ENCODE results near the gene APLNR. TPM values are rescaled to one million over a fixed set of nuclear protein-coding genes. Genes with fewer than 3 reads are reported as not detected.

The APLNR gene
- total and polyA plus RNA-seq, 2 of the 8 experiments (the other 6 are each of a cell fraction or from before 2014, with no cell fraction given) = 0.80 TPM; not detected in 1

DNA sequence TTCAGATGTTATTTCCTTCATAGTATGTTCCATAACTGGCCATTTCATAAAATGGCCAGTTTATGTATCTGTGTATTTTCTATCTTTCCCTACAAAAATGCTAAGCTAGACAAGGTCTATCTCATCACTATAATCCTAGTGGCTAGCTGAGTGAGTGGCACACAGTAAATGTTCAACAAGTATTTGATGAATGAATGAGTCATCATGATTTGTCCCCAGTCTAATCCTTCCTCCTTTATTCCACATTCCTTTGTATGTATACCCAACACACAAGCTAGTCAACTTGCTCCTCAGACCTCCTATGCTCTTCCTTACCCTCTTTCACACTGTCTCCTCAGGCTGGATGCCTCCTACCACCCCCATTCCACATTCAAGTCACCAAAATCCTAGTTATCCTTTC, 12.5 kb downstream of the APLNR start (continued):
- TF ChIP-seq SUZ12 (IDR thresholded peaks at IDR 0.05; ENCODE audit: low read length) (no peak), BACH1 (IDR thresholded peaks at IDR 0.05; ENCODE audit: low read length) (no peak), RBBP5 (IDR thresholded peaks at IDR 0.05; ENCODE audit: borderline replicate concordance, low read depth, low read length) (no peak)
- TF ChIP-seq, protein P1, sequence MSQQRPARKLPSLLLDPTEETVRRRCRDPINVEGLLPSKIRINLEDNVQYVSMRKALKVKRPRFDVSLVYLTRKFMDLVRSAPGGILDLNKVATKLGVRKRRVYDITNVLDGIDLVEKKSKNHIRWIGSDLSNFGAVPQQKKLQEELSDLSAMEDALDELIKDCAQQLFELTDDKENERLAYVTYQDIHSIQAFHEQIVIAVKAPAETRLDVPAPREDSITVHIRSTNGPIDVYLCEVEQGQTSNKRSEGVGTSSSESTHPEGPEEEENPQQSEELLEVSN (IDR thresholded peaks at IDR 0.05) = no peak
